ENCODE results near the gene CEMIP. TPM values are rescaled to one million over a fixed set of nuclear protein-coding genes. Genes with fewer than 3 reads are reported as not detected.
A peak's percentile ranks its signal among the peaks of the same experiment; 100 is the strongest.

Gene CEMIP
- total RNA-seq, 4 donors from 2014 or later, result 0.27 to 0.32 TPM; not detected in 2

DNA sequence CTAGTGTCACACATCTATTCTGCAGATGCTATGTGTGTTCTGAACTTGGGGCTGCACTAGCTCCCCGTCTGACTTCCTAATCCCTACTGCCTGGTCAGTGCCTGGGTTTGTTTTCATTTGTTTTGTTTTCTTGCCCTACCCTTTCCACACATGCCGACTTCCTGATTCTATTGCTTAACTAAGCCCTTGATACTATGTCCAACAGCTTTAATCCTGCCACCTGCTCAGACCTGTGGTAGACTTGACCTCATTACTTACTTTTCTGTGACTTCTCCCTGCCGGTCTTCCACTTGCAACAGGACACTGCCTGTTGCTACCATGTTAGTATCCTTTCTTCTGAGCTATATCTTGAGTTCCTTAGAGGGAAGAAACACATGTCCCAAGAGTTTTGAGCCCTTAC, 39.3 kb upstream of the CEMIP start:
- DNase-seq, result no peak
- H3K4me1 ChIP-seq, result peaks cover 0 to 28% (median 10%) of the 10 kb centered on the region in 4 donors

GRCh38 chr15:80742081-80742480, 37.1 kb upstream of the CEMIP start:
- Histone ChIP-seq H3K27ac (no peak overlapping the region), H3K9me3 (no peaks in the 10 kb centered on the region), H3K27me3 (no peaks in the 10 kb centered on the region), H3K36me3 (no peaks in the 10 kb centered on the region), H3K4me1 (peaks cover 0 to 23% (median 13%) of the 10 kb centered on the region in 4 donors), H3K4me3 (no peak overlapping the region)
- intact Hi-C loops (cut with DNase I; ENCODE audit: low total_unique reads), result no loop called here
- WGBS, 2 donors (ENCODE audit: low coverage in 1 of 2), result 89% methylated on average over 4 of the region's 4 CpGs; no CpG with 5 or more reads in 1 of the 2 donors
- DNase-seq, result no peak
- in situ Hi-C loops (cut with MboI; ENCODE audit: low pct_ligation_motif_present in 1 of 4, low pct_unique_long_range_greater_than_20kb in 1 of 4, low sequenced_read_pairs in 3 of 4), result no loop called here
- TF ChIP-seq, protein P1, sequence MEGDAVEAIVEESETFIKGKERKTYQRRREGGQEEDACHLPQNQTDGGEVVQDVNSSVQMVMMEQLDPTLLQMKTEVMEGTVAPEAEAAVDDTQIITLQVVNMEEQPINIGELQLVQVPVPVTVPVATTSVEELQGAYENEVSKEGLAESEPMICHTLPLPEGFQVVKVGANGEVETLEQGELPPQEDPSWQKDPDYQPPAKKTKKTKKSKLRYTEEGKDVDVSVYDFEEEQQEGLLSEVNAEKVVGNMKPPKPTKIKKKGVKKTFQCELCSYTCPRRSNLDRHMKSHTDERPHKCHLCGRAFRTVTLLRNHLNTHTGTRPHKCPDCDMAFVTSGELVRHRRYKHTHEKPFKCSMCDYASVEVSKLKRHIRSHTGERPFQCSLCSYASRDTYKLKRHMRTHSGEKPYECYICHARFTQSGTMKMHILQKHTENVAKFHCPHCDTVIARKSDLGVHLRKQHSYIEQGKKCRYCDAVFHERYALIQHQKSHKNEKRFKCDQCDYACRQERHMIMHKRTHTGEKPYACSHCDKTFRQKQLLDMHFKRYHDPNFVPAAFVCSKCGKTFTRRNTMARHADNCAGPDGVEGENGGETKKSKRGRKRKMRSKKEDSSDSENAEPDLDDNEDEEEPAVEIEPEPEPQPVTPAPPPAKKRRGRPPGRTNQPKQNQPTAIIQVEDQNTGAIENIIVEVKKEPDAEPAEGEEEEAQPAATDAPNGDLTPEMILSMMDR (IDR thresholded peaks at IDR 0.05), result no peak
- TF ChIP-seq EP300 (IDR thresholded peaks at IDR 0.05; ENCODE audit: low read depth) (no peak), POLR2AphosphoS5 (IDR thresholded peaks at IDR 0.05) (no peak), POLR2A (IDR thresholded peaks at IDR 0.05) (no peak)

More for the DNA sequence above, 39.3 kb upstream of the CEMIP start:
- H3K4me3 ChIP-seq, result no peak overlapping the region
- H3K27ac ChIP-seq, result no peak overlapping the region
- H3K36me3 ChIP-seq, result no peaks in the 10 kb centered on the region
- no peak for TF ChIP-seq EP300 (IDR thresholded peaks at IDR 0.05; ENCODE audit: low read depth)
- no peak for TF ChIP-seq POLR2A (IDR thresholded peaks at IDR 0.05)
- TF ChIP-seq POLR2AphosphoS5 (IDR thresholded peaks at IDR 0.05), result no peak
- TF ChIP-seq, protein P1 (IDR thresholded peaks at IDR 0.05), result no peak
- H3K27me3 ChIP-seq, result no peaks in the 10 kb centered on the region
- in situ Hi-C loops (cut with MboI; ENCODE audit: low pct_ligation_motif_present in 1 of 4, low pct_unique_long_range_greater_than_20kb in 1 of 4, low sequenced_read_pairs in 3 of 4), result no loop called here
- no peaks in the 10 kb centered on the region for H3K9me3 ChIP-seq
- 44 to 48% methylated on average over 3 of the region's 3 CpGs for WGBS, 2 donors (ENCODE audit: low coverage in 1 of 2)
- intact Hi-C loops (cut with DNase I; ENCODE audit: low total_unique reads), result no loop called here

DNA sequence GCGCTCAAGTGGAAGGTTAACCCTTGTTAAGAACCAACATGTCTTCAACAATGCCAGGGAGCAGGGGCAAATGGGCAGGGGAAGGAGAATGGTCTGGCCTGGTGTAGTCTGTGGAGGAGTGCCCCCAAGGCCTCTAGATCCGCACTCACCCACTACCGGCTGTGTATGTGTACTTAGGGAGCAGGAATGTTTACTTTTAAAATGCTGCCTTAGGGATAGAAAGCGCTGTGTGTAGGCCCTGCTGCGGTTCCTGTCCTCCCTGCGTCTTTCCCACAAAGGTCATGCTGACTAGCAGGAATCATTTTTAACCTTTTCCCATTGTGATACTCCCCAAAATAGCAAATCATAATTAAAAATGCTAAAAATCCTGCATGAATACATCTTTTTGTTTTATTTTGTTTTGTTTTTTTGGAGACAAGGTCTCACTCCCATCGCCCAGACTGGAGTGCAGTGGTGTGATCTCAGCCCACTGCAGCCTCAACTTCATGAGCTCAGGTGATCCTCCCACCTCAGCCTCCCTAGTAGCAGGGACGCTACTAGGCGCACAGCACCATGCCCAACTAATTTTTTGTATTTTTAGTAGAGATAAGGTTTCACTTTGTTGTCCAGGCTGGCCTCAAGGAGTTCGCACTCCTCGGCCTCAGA, 35.9 kb upstream of the CEMIP start:
- intact Hi-C loops (cut with DNase I; ENCODE audit: low total_unique reads) (no loop called here), in situ Hi-C loops (cut with MboI; ENCODE audit: low pct_ligation_motif_present in 1 of 4, low pct_unique_long_range_greater_than_20kb in 1 of 4, low sequenced_read_pairs in 3 of 4) (no loop called here)
- Histone ChIP-seq H3K4me1 (peaks cover 0 to 23% (median 13%) of the 10 kb centered on the region in 4 donors), H3K36me3 (no peaks in the 10 kb centered on the region), H3K27me3 (no peaks in the 10 kb centered on the region), H3K9me3 (no peaks in the 10 kb centered on the region), H3K27ac (peak overlapping the region; percentile 12 to 59 (median 15)), H3K4me3 (no peak overlapping the region)
- TF ChIP-seq, protein P1 (IDR thresholded peaks at IDR 0.05), result no peak
- no peak for TF ChIP-seq POLR2A (IDR thresholded peaks at IDR 0.05)
- TF ChIP-seq EP300 (IDR thresholded peaks at IDR 0.05; ENCODE audit: low read depth), result no peak
- no peak for TF ChIP-seq POLR2AphosphoS5 (IDR thresholded peaks at IDR 0.05)
- DNase-seq, result peak; percentile 19
- 69 to 72% methylated on average over 5 to 11 of the region's 11 CpGs for WGBS, 2 donors (ENCODE audit: low coverage in 1 of 2)

DNA sequence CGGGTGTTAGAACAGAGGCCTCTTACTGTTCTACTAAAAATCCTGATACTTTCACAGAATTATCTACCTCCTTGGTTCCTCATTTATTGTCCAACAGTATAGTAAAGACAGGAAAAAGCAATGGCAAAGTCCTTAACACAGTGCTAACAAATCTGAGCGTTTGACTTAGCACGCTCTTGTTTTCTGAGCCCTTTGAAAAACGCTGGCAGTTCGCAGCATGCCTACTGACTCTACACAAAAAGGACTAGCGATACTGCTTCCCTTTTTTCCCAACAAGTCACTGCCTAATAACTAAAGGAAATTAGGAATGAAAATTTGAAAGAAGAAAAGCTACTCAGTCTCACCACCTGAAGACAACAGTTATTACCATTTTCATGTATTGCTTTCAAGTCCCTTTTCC, 34.8 kb upstream of the CEMIP start:
- in situ Hi-C loops (cut with MboI; ENCODE audit: low pct_ligation_motif_present in 1 of 4, low pct_unique_long_range_greater_than_20kb in 1 of 4, low sequenced_read_pairs in 3 of 4) (no loop called here), intact Hi-C loops (cut with DNase I; ENCODE audit: low total_unique reads) (no loop called here)
- WGBS, 2 donors (ENCODE audit: low coverage in 1 of 2), result 72 to 79% methylated on average over 6 of the region's 6 CpGs
- H3K4me3 ChIP-seq, result no peak overlapping the region
- no peaks in the 10 kb centered on the region for H3K36me3 ChIP-seq
- no peaks in the 10 kb centered on the region for H3K9me3 ChIP-seq
- no peaks in the 10 kb centered on the region for H3K27me3 ChIP-seq
- no peak for TF ChIP-seq POLR2AphosphoS5 (IDR thresholded peaks at IDR 0.05)
- TF ChIP-seq, protein P1 (IDR thresholded peaks at IDR 0.05), result no peak
- no peak for TF ChIP-seq EP300 (IDR thresholded peaks at IDR 0.05; ENCODE audit: low read depth)
- TF ChIP-seq POLR2A (IDR thresholded peaks at IDR 0.05), result no peak
- H3K4me1 ChIP-seq, result peaks cover 0 to 23% (median 13%) of the 10 kb centered on the region in 4 donors
- H3K27ac ChIP-seq, result peak overlapping the region in 2 of 4 donors; percentile 12 to 15
- DNase-seq, result no peak

Data from transverse colon (tissue), 4 donors.